Vagina (tissue), 2 donors: Measurements from ENCODE around the gene GHRHR. TPM values are rescaled to one million over a fixed set of nuclear protein-coding genes. Genes with fewer than 3 reads are reported as not detected.
A peak's percentile ranks its signal among the peaks of the same experiment; 100 is the strongest.

ENCODE experiments used
- DNase-seq, 2 donors: peaks; one replicate each; pipeline ENCODE4 v3.0.0-alpha.2; 2017; ENCODE audit errors: extremely low spot score in 2 of 2
- H3K27ac ChIP-seq: fragments of 200-600 bp; sonication (generic); one replicate; pipeline ENCODE4 v1.5.1; 2019
- H3K27me3 ChIP-seq: fragments of 200-600 bp; sonication (generic); one replicate; pipeline ENCODE4 v1.5.1; 2019
- H3K36me3 ChIP-seq, 2 donors: fragments of 200-600 bp; sonication (generic); one replicate each; pipeline ENCODE4 v1.5.1; 2017 to 2019
- H3K4me1 ChIP-seq: fragments of 200-600 bp; sonication (generic); one replicate; pipeline ENCODE4 v1.5.1; 2019
- H3K4me3 ChIP-seq, 2 donors: fragments of 200-600 bp; sonication (generic); 1 replicate in 1 of 2; 2 replicates in 1 of 2; pipeline ENCODE4 v1.5.1; 2016 to 2019
- H3K9me3 ChIP-seq: fragments of 200-600 bp; sonication (generic); one replicate; pipeline ENCODE4 v1.5.1; 2019
- CTCF ChIP-seq, 3 experiments: fragments of 450-650 bp in 2 of 3; fragments of 200-600 bp in 1 of 3; sonication (generic) in 1 of 3; IDR thresholded peaks; one replicate each; pipeline ENCODE4 v1.5.1; 2017 to 2019; ENCODE audit warnings: antibody characterized with exemption in 3 of 3, mild to moderate bottlenecking in 2 of 3, moderate library complexity in 2 of 3
- POLR2A ChIP-seq, 2 donors: fragments of 450-650 bp; IDR thresholded peaks; one replicate each; pipeline ENCODE4 v1.6.1; 2017; ENCODE audit warnings: antibody characterized with exemption in 2 of 2, mild to moderate bottlenecking in 2 of 2, moderate library complexity in 2 of 2
- POLR2AphosphoS5 ChIP-seq, 2 donors: sonication (generic); formaldehyde crosslinking; IDR thresholded peaks; one replicate each; pipeline ENCODE4 v1.9.0; 2017; ENCODE audit warnings: antibody characterized with exemption in 2 of 2, mild to moderate bottlenecking in 2 of 2, low read depth in 1 of 2; ENCODE audit not compliant: insufficient read depth in 1 of 2
- intact Hi-C: fragments of 100-400 bp; cut with DNase I; formaldehyde crosslinking; loops from one replicate; pipeline ENCODE4 v1.15.1; 2023
- total RNA-seq: library from RNA; depleted of rRNA; stranded (reverse); fragments of >200 nt; gene quantifications from one replicate; pipeline ENCODE4 v1.2.3, GENCODE V29; 2016

GHRHR gene
- total RNA-seq, 1 donor from 2014 or later = not detected

GRCh38 chr7:30938435-30939316 lies 25.1 kb upstream of the GHRHR start:
- intact Hi-C loops = no loop called here
- no peaks in the 10 kb centered on the region for H3K4me1 ChIP-seq
- H3K27me3 ChIP-seq = no peaks in the 10 kb centered on the region
- no peak overlapping the region for H3K4me3 ChIP-seq
- TF ChIP-seq CTCF (IDR thresholded peaks at IDR 0.05) (peak in 2 of 3 experiments; percentile 82 to 92), POLR2A (IDR thresholded peaks at IDR 0.05) (no peak)
- peak in 1 of 2 donors; percentile 87 for DNase-seq
- no peaks in the 10 kb centered on the region for H3K36me3 ChIP-seq
- no peak overlapping the region for H3K27ac ChIP-seq
- H3K9me3 ChIP-seq = no peaks in the 10 kb centered on the region

GRCh38 chr7:30941582-30942323 lies 22.0 kb upstream of the GHRHR start:
- H3K36me3 ChIP-seq = no peaks in the 10 kb centered on the region
- intact Hi-C loops = no loop called here
- H3K4me3 ChIP-seq = no peak overlapping the region
- H3K9me3 ChIP-seq = peaks cover 3% of the 10 kb centered on the region
- no peaks in the 10 kb centered on the region for H3K27me3 ChIP-seq
- TF ChIP-seq CTCF (IDR thresholded peaks at IDR 0.05) (no peak), POLR2A (IDR thresholded peaks at IDR 0.05) (no peak), POLR2AphosphoS5 (IDR thresholded peaks at IDR 0.05; ENCODE audit: insufficient read depth in 1 of 2, low read depth in 1 of 2) (no peak)
- H3K4me1 ChIP-seq = no peaks in the 10 kb centered on the region
- H3K27ac ChIP-seq = no peak overlapping the region
- no peak for DNase-seq

- intact Hi-C loops = no loop called here
Measured at GRCh38 chr7:30950197-30950596, 13.6 kb upstream of the GHRHR start.

GRCh38 chr7:30954914-30955313 lies 8.8 kb upstream of the GHRHR start:
- no peak for DNase-seq
- H3K4me1 ChIP-seq = no peaks in the 10 kb centered on the region
- no peak overlapping the region for H3K4me3 ChIP-seq
- H3K9me3 ChIP-seq = no peaks in the 10 kb centered on the region
- no peak overlapping the region for H3K27ac ChIP-seq
- TF ChIP-seq POLR2A (IDR thresholded peaks at IDR 0.05) (no peak), POLR2AphosphoS5 (IDR thresholded peaks at IDR 0.05; ENCODE audit: insufficient read depth in 1 of 2, low read depth in 1 of 2) (no peak), CTCF (IDR thresholded peaks at IDR 0.05) (no peak)
- intact Hi-C loops = no loop called here
- H3K36me3 ChIP-seq = no peaks in the 10 kb centered on the region
- H3K27me3 ChIP-seq = no peaks in the 10 kb centered on the region

More at GRCh38 chr7:30950197-30950596, 13.6 kb upstream of the GHRHR start:
- peaks cover under 1% of the 10 kb centered on the region for H3K9me3 ChIP-seq
- H3K27ac ChIP-seq = no peak overlapping the region
- no peaks in the 10 kb centered on the region for H3K4me1 ChIP-seq
- TF ChIP-seq POLR2AphosphoS5 (IDR thresholded peaks at IDR 0.05; ENCODE audit: insufficient read depth in 1 of 2, low read depth in 1 of 2) (no peak), CTCF (IDR thresholded peaks at IDR 0.05) (no peak), POLR2A (IDR thresholded peaks at IDR 0.05) (no peak)
- no peaks in the 10 kb centered on the region for H3K36me3 ChIP-seq
- DNase-seq = no peak
- H3K4me3 ChIP-seq = no peak overlapping the region
- H3K27me3 ChIP-seq = no peaks in the 10 kb centered on the region
